GM12891 (cell line): ENCODE data around the gene STS.

Experiments used
- PAX5 ChIP-seq: IDR thresholded peaks from 2 replicates; pipeline ENCODE4 v1.6.1; 2011; ENCODE audit warnings: low read length, moderate library complexity, mild to moderate bottlenecking; ENCODE audit not compliant: insufficient read depth, severe bottlenecking
- POLR2A ChIP-seq: IDR thresholded peaks from 2 replicates; pipeline ENCODE4 v1.6.1; 2011; ENCODE audit warnings: low read depth, low read length, control low read depth
- POLR2AphosphoS5 ChIP-seq: IDR thresholded peaks from 2 replicates; pipeline ENCODE4 v1.6.1; 2011; ENCODE audit warnings: low read depth, low read length, control low read depth
- TAF1 ChIP-seq: IDR thresholded peaks from 2 replicates; pipeline ENCODE4 v1.6.1; 2011; ENCODE audit warnings: low read depth, low read length, control low read depth

GRCh38 chrX:7143941-7144525, 3.5 kb upstream of the STS start:
- TF ChIP-seq POLR2A (no peak), POLR2AphosphoS5 (no peak), TAF1 (no peak), PAX5 (no peak)
